HG03025 (cell line): ENCODE measurements around the gene MALT1.
"Not testable (repeated sequence)": the region's sequence is repeated elsewhere in the genome, so short reads cannot be mapped to it uniquely, and the experiment has no call there.

ENCODE experiments used
- ATAC-seq: cut with Tn5 transposase; IDR thresholded peaks from one replicate; pipeline ENCODE4 v1.9.1; 2021; ENCODE audit warnings: mild to moderate bottlenecking, moderate library complexity; ENCODE audit not compliant: unreplicated experiment, low FRiP score

Gene MALT1

DNA sequence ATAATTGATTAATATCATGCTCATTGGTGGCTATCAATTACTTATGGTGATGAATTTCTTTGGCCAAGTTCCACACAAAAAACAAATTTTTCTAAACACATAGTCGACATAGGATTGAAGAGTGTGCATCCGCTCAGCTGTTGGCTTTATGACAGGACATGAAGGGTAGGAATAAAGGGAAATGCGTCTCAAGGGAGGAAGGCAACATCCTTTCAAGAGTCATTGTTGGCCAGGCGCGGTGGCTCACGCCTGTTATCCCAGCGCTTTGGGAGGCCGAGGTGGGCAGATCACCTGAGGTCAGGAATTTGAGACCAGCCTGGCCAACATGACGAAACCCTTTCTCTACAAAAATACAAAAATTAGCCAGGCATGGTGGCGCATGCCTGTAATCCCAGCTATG, 20.4 kb upstream of the MALT1 start:
- ATAC-seq, result not testable (repeated sequence)

GRCh38 chr18:58653144-58653722, 18.0 kb upstream of the MALT1 start:
- ATAC-seq, result not testable (repeated sequence)

- no peak for ATAC-seq
These were observed 17.3 kb upstream of the MALT1 start for GRCh38 chr18:58653814-58654509.

GRCh38 chr18:58654896-58655614, 16.2 kb upstream of the MALT1 start:
- ATAC-seq, result no peak

GRCh38 chr18:58657081-58657480, 14.2 kb upstream of the MALT1 start:
- no peak for ATAC-seq

GRCh38 chr18:58657494-58657893, 13.8 kb upstream of the MALT1 start:
- ATAC-seq, result no peak

DNA sequence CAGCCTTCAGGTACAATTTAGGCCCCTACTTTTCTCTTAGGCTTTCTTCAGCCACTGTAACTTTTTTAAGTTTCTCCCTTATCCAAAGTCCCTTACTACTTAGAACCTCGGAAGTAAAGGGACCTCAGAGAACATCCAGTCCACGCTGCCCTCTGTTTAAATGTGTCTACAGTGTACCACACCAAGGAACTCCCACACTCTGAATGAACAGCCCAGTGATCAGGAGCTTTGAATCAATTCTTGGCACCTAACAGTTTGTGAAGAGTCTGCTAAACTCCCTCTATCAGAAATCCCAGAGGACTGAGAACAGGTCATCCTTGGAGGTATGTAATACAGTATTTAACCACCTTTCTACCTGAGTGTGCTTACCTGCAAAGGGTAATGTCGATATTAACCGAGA, 11.6 kb upstream of the MALT1 start:
- no peak for ATAC-seq

DNA sequence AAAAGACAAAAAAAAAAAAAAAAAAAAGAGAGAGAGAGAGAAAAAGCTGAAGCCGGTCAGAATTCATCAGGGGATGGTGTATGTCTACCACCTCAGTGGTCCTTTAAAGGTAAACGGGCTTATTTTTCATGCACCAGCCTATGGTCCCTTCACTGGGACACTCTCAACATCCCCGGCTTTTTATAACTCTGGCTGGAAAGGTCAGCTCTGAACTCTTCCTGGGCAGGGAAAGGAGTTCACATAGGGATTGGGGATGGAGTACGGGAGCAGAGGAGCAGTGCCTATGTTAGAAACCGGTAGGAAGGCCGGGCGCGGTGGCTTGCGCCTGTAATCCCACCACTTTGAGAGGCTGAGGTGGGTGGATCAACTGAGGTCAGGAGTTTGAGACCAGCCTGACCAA, 10.3 kb upstream of the MALT1 start:
- ATAC-seq, result no peak

- ATAC-seq, result no peak
These were observed 9.8 kb upstream of the MALT1 start for GRCh38 chr18:58661423-58661822.

- no peak for ATAC-seq
These were observed 9.1 kb upstream of the MALT1 start for GRCh38 chr18:58662118-58662517.

- ATAC-seq, result no peak
These were observed 5.1 kb upstream of the MALT1 start for GRCh38 chr18:58666176-58666575.

DNA sequence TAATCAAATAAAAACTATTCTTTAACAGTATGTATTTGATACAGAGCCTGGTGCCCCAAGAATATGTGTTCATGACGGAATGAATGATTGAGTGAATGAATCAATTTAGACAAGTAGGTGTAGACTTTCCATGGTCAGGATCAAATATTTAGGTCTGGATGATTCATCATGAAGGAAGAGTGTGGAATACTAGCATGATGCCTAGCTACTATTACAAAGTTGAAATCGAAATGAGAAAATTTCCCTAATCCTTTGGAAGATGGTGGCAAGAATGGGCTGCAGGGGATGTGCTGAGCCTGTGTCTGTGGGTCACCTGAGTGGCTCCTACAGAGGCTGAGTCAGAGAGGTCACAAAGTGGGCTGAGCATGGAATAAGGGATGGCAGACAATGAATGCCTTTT, 3.1 kb upstream of the MALT1 start:
- ATAC-seq, result no peak

- no peak for ATAC-seq
These were observed 2.4 kb upstream of the MALT1 start for GRCh38 chr18:58668897-58669296.

DNA sequence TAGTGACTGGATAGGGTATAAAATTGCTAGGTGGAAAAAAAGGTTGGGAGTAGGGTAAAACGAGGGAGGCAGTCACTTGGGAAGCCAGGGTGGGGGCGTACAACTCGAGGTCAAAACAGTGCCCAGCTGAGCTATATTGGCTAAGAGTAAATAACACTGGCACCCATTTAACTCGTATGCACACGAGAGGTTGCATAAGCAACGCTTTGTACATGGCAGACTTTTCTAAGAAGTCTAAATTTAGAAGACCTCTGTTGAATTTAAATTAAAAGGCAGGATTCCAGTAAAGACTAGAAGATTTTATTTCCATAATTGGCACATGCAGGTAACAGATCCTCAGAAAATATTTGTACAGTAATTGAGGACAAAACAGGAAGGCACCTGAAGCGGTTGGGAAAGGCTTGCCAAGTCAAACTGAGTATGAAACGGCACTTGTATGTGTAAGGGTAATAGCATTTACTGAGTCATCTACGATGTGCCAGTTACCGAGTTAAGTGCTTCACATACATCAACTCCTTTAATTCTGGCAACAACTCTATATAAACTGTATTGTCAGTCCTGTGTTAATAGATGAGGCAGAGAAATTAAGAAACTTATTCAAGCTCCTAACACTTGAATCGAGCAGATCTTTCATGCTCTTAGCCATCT, 1.4 kb upstream of the MALT1 start:
- no peak for ATAC-seq

DNA sequence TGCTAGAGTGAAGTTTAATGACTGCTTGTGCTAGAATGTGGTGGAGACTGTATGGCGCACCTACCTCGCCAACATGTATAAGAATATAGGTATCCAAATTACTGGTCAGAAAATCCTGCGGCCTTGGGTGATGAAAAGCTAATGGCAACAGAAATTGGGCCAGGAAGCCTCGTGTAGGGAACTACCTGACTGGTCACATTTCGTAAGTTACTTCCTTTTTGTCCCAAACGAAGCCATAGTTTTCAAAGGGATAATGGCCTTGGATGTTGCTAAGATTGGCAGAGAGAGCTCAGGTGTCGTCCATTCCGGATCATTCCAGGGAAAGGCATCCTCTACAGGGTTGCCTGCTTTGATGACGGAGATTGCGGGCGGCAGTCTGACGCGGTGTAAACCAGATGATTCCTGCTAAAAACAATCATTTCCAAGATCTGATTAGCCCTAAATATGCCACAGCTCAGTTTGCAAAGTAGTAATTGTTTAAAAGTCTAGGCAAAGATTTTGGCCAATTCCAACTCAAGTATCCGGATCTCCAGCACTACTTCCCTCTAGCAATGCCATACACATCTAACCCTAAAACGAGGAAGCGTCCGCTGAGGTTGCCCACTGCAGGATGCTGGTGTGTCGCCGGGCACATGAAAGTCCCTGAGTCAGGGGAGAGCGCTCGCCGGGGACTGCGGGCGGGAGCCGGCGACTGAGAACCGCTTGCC, 708 bp upstream of the MALT1 start:
- no peak for ATAC-seq

- ATAC-seq, result peak; percentile 33
These were observed 633 bp downstream of the MALT1 start for GRCh38 chr18:58671632-58672564.

- ATAC-seq, result no peak
These were observed 2.9 kb downstream of the MALT1 start for GRCh38 chr18:58674159-58674558.

GRCh38 chr18:58674863-58675472, 3.7 kb downstream of the MALT1 start:
- ATAC-seq, result no peak

DNA sequence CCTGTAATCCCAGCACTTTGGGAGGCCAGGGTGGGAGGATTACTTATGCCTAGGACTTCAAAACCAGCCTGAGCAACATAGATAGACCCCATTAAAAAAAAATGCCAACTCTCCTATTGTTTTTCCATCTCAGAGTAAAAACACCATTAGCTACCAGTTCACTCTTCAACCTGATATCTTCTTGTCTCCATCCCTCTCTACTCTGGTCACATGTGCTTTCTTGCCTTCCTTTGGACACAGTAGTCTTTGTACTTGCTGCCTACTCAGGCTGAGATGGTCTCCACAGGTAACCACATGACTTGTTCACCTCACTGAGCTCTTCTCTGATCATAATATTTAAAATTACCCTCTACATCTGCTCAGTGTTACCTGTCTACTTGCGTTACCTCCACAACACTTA, 5.0 kb downstream of the MALT1 start:
- ATAC-seq, result no peak
